DND-41 (cell line): ENCODE data around the gene CACNA1D.

Source experiments
- ATAC-seq: fragments of 200-7000 bp; cut with Tn5 transposase; 3 replicates; pipeline ENCODE4 v1.9.1; 2021; ENCODE audit warnings: low read depth; ENCODE audit not compliant: insufficient read depth
- DNase-seq: peaks from one replicate; pipeline ENCODE4 v3.0.0-alpha.2; 2020
- H2AFZ ChIP-seq: 2 replicates; pipeline ENCODE4 v1.6.0; 2012; ENCODE audit warnings: low read depth, low read length
- H3K27ac ChIP-seq: 2 replicates; pipeline ENCODE4 v1.5.1; 2012; ENCODE audit warnings: low read length, inconsistent platforms
- H3K27me3 ChIP-seq: fragments of 200-600 bp; sonication (generic); 2 replicates; pipeline ENCODE4 v1.6.0; 2012; ENCODE audit warnings: low read length, mild to moderate bottlenecking, inconsistent platforms; ENCODE audit not compliant: insufficient read depth, poor library complexity
- H3K36me3 ChIP-seq: 2 replicates; pipeline ENCODE4 v1.5.1; 2012; ENCODE audit warnings: low read length, inconsistent platforms; ENCODE audit not compliant: insufficient read depth
- H3K4me1 ChIP-seq: 2 replicates; pipeline ENCODE4 v1.5.1; 2012; ENCODE audit warnings: mild to moderate bottlenecking, low read length; ENCODE audit not compliant: insufficient read depth
- H3K4me2 ChIP-seq: 2 replicates; pipeline ENCODE4 v1.6.0; 2012; ENCODE audit warnings: mild to moderate bottlenecking, moderate library complexity, low read length, inconsistent platforms; ENCODE audit not compliant: insufficient read depth
- H3K4me3 ChIP-seq, 2 experiments: fragments of 200-600 bp in 1 of 2; shearing (Covaris generic) in 1 of 2; 2 replicates each; pipeline ENCODE4 v1.5.1; 2012 to 2016; ENCODE audit warnings: inconsistent platforms in 2 of 2, low read length in 2 of 2, mild to moderate bottlenecking in 2 of 2, low read depth in 1 of 2, moderate library complexity in 1 of 2
- H3K79me2 ChIP-seq: 2 replicates; pipeline ENCODE4 v1.6.0; 2012; ENCODE audit warnings: low read length, inconsistent platforms; ENCODE audit not compliant: insufficient read depth
- H3K9ac ChIP-seq: 2 replicates; pipeline ENCODE4 v1.6.0; 2012; ENCODE audit warnings: low read depth, mild to moderate bottlenecking, inconsistent platforms, low read length, moderate library complexity
- H3K9me3 ChIP-seq: 2 replicates; pipeline ENCODE4 v1.5.1; 2012; ENCODE audit warnings: low read length, moderate library complexity, mild to moderate bottlenecking, inconsistent platforms; ENCODE audit not compliant: insufficient read depth, severe bottlenecking
- H4K20me1 ChIP-seq: 2 replicates; pipeline ENCODE4 v1.6.0; 2012; ENCODE audit warnings: low read length; ENCODE audit not compliant: insufficient read depth
- CTCF ChIP-seq: IDR thresholded peaks from 2 replicates; pipeline ENCODE4 v1.5.1; 2012; ENCODE audit warnings: borderline replicate concordance, low read length, moderate library complexity, mild to moderate bottlenecking; ENCODE audit not compliant: poor library complexity, severe bottlenecking; ENCODE audit errors: extremely low read depth
- EZH2 ChIP-seq: IDR thresholded peaks from 3 replicates; pipeline ENCODE4 v1.6.1; 2012; ENCODE audit warnings: borderline replicate concordance, low read depth, mild to moderate bottlenecking, moderate library complexity, low read length, inconsistent platforms; ENCODE audit not compliant: severe bottlenecking

The CACNA1D gene

GRCh38 chr3:53694666-53695323 is 200.4 kb downstream of the CACNA1D start:
- no peak for DNase-seq
- TF ChIP-seq CTCF (no peak), EZH2 (no peak)
- H2AFZ ChIP-seq = no peak overlapping the region
- ATAC-seq = no peak
- no peak overlapping the region for H3K4me2 ChIP-seq
- no peak overlapping the region for H3K27ac ChIP-seq
- peaks cover 31% of the 10 kb centered on the region for H3K27me3 ChIP-seq
- no peaks in the 10 kb centered on the region for H3K4me1 ChIP-seq
- H3K36me3 ChIP-seq = no peaks in the 10 kb centered on the region
- H3K9ac ChIP-seq = no peak overlapping the region
- H3K79me2 ChIP-seq = no peaks in the 10 kb centered on the region
- H4K20me1 ChIP-seq = no peaks in the 10 kb centered on the region
- no peaks in the 10 kb centered on the region for H3K9me3 ChIP-seq
- H3K4me3 ChIP-seq = no peak overlapping the region

- DNase-seq (no peak), ATAC-seq (no peak)
- no peaks in the 10 kb centered on the region for H3K9me3 ChIP-seq
- H2AFZ ChIP-seq = no peak overlapping the region
- peaks cover 31% of the 10 kb centered on the region for H3K27me3 ChIP-seq
- no peak for TF ChIP-seq EZH2
- no peak for TF ChIP-seq CTCF
- no peaks in the 10 kb centered on the region for H4K20me1 ChIP-seq
- H3K9ac ChIP-seq = no peak overlapping the region
- no peaks in the 10 kb centered on the region for H3K79me2 ChIP-seq
- no peak overlapping the region for H3K4me3 ChIP-seq
- H3K27ac ChIP-seq = no peak overlapping the region
- no peak overlapping the region for H3K4me2 ChIP-seq
- no peaks in the 10 kb centered on the region for H3K4me1 ChIP-seq
- no peaks in the 10 kb centered on the region for H3K36me3 ChIP-seq
Observed at GRCh38 chr3:53695324-53695690, 200.9 kb downstream of the CACNA1D start.

- Histone ChIP-seq H3K4me3 (no peak overlapping the region), H3K36me3 (no peaks in the 10 kb centered on the region), H3K4me1 (no peaks in the 10 kb centered on the region), H3K9me3 (no peaks in the 10 kb centered on the region), H3K4me2 (no peak overlapping the region), H2AFZ (no peak overlapping the region), H3K27me3 (peaks cover 31% of the 10 kb centered on the region), H3K27ac (no peak overlapping the region), H3K9ac (no peak overlapping the region), H3K79me2 (no peaks in the 10 kb centered on the region), H4K20me1 (no peaks in the 10 kb centered on the region)
- no peak for DNase-seq
- no peak for ATAC-seq
- TF ChIP-seq EZH2 = no peak
- TF ChIP-seq CTCF = no peak
Observed at GRCh38 chr3:53696401-53697172, 202.2 kb downstream of the CACNA1D start.
